Activated T-cell treated with anti-CD3 and anti-CD28 coated beads for 4 hours (primary cell): ENCODE results near the gene TMEM150B.
"Not testable (repeated sequence)": the region's sequence is repeated elsewhere in the genome, so short reads cannot be mapped to it uniquely, and the experiment has no call there.

Experiments
- DNase-seq: peaks from one replicate; pipeline ENCODE4 v3.0.0-alpha.2; 2020

Gene TMEM150B

GRCh38 chr19:55336101-55336500 lies 11.0 kb upstream of the TMEM150B start:
- no peak for DNase-seq

GRCh38 chr19:55333870-55334269 lies 8.7 kb upstream of the TMEM150B start:
- no peak for DNase-seq

GRCh38 chr19:55329791-55330190 lies 4.7 kb upstream of the TMEM150B start:
- not testable (repeated sequence) for DNase-seq

- not testable (repeated sequence) for DNase-seq
These were observed 3.7 kb upstream of the TMEM150B start for GRCh38 chr19:55328774-55329318.

GRCh38 chr19:55324662-55325061 lies 479 bp downstream of the TMEM150B start:
- DNase-seq, result no peak

- DNase-seq, result no peak
These were observed 2.8 kb downstream of the TMEM150B start for GRCh38 chr19:55322204-55322885.

GRCh38 chr19:55321466-55322137 lies 3.5 kb downstream of the TMEM150B start:
- no peak for DNase-seq

- no peak for DNase-seq
These were observed 4.2 kb downstream of the TMEM150B start for GRCh38 chr19:55320844-55321419.

- DNase-seq, result no peak
These were observed 5.4 kb downstream of the TMEM150B start for GRCh38 chr19:55319785-55320184.

- no peak for DNase-seq
These were observed 8.5 kb downstream of the TMEM150B start for GRCh38 chr19:55316646-55317045.

GRCh38 chr19:55315956-55316525 lies 9.1 kb downstream of the TMEM150B start:
- DNase-seq, result no peak

- no peak for DNase-seq
These were observed 10.7 kb downstream of the TMEM150B start for GRCh38 chr19:55314396-55314795.

- no peak for DNase-seq
These were observed 12.3 kb downstream of the TMEM150B start for GRCh38 chr19:55312621-55313512.

- no peak for DNase-seq
These were observed 13.3 kb downstream of the TMEM150B start for GRCh38 chr19:55311797-55312196.

- no peak for DNase-seq
These were observed 13.7 kb downstream of the TMEM150B start for GRCh38 chr19:55311397-55311796.

- DNase-seq, result no peak
These were observed 14.6 kb downstream of the TMEM150B start for GRCh38 chr19:55310498-55310897.

- no peak for DNase-seq
These were observed 15.7 kb downstream of the TMEM150B start for GRCh38 chr19:55309448-55309847.

- DNase-seq, result no peak
These were observed 16.9 kb downstream of the TMEM150B start for GRCh38 chr19:55308281-55308680.

- no peak for DNase-seq
These were observed 18.4 kb downstream of the TMEM150B start for GRCh38 chr19:55306712-55307111.

- DNase-seq, result no peak
These were observed 19.1 kb downstream of the TMEM150B start for GRCh38 chr19:55305983-55306562.

GRCh38 chr19:55305491-55305890 lies 19.6 kb downstream of the TMEM150B start:
- DNase-seq, result peak; percentile 29

GRCh38 chr19:55304980-55305379 lies 20.2 kb downstream of the TMEM150B start:
- no peak for DNase-seq
